HCT116 (cell line): ENCODE data around the gene DDAH1.

Source experiments
- CTCF ChIP-seq, 3 experiments: fragments of 200-600 bp in 1 of 3; sonication (generic) in 1 of 3; IDR thresholded peaks in 2 of 3; conservative IDR thresholded peaks in 1 of 3; 2 replicates each; pipeline ENCODE4 v1.5.1; 2012 to 2017; ENCODE audit warnings: low read depth in 2 of 3, low read length in 2 of 3, antibody characterized with exemption in 1 of 3, borderline replicate concordance in 1 of 3, control low read depth in 1 of 3, mild to moderate bottlenecking in 1 of 3, mixed read lengths in 1 of 3, mixed run types in 1 of 3, moderate library complexity in 1 of 3; ENCODE audit not compliant: insufficient read depth in 1 of 3
- EZH2 ChIP-seq: fragments of 200-600 bp; sonication (generic); IDR thresholded peaks from 2 replicates; pipeline ENCODE4 v1.6.1; 2017; ENCODE audit warnings: antibody characterized with exemption, mixed run types
- EZH2phosphoT487 ChIP-seq: fragments of 200-600 bp; IDR thresholded peaks from 2 replicates; pipeline ENCODE4 v1.6.1; 2018; ENCODE audit warnings: antibody characterized with exemption, borderline replicate concordance
- JUND ChIP-seq: IDR thresholded peaks from 2 replicates; pipeline ENCODE4 v1.6.1; 2012
- MAX ChIP-seq: IDR thresholded peaks from 2 replicates; pipeline ENCODE4 v1.6.1; 2012
- POLR2A ChIP-seq: IDR thresholded peaks from 2 replicates; pipeline ENCODE4 v1.7.0; 2011; ENCODE audit warnings: borderline replicate concordance; ENCODE audit not compliant: insufficient read depth, insufficient read length; ENCODE audit errors: extremely low read depth
- REST ChIP-seq: IDR thresholded peaks from 2 replicates; pipeline ENCODE4 v1.6.1; 2012; ENCODE audit warnings: low read depth
- TF ChIP-seq, protein P1 (sequence below): IDR thresholded peaks from 2 replicates; pipeline ENCODE4 v1.6.1; 2011; ENCODE audit warnings: mild to moderate bottlenecking, low read length, moderate library complexity; ENCODE audit not compliant: insufficient replicate concordance; ENCODE audit errors: extremely low read depth

- TF ChIP-seq, protein P1, sequence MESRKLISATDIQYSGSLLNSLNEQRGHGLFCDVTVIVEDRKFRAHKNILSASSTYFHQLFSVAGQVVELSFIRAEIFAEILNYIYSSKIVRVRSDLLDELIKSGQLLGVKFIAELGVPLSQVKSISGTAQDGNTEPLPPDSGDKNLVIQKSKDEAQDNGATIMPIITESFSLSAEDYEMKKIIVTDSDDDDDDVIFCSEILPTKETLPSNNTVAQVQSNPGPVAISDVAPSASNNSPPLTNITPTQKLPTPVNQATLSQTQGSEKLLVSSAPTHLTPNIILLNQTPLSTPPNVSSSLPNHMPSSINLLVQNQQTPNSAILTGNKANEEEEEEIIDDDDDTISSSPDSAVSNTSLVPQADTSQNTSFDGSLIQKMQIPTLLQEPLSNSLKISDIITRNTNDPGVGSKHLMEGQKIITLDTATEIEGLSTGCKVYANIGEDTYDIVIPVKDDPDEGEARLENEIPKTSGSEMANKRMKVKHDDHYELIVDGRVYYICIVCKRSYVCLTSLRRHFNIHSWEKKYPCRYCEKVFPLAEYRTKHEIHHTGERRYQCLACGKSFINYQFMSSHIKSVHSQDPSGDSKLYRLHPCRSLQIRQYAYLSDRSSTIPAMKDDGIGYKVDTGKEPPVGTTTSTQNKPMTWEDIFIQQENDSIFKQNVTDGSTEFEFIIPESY: no peak
- TF ChIP-seq POLR2A: no peak
- TF ChIP-seq MAX: no peak
- no peak for TF ChIP-seq CTCF (IDR thresholded peaks at IDR 0.05 in 2 of 3, conservative IDR thresholded peaks at IDR 0.05 in 1 of 3; ENCODE audit: borderline replicate concordance in 1 of 3, insufficient read depth in 1 of 3, low read depth in 2 of 3, low read length in 2 of 3)
- no peak for TF ChIP-seq EZH2
- no peak for TF ChIP-seq EZH2phosphoT487
- no peak for TF ChIP-seq JUND
- no peak for TF ChIP-seq REST
These were observed 101.9 kb downstream of the DDAH1 start for GRCh38 chr1:85363092-85363491.
